HG02588 (cell line): Measurements from ENCODE around the gene NMNAT1.
"Not testable (repeated sequence)": the region's sequence is repeated elsewhere in the genome, so short reads cannot be mapped to it uniquely, and the experiment has no call there.

Source experiments
- ATAC-seq: cut with Tn5 transposase; IDR thresholded peaks from one replicate; pipeline ENCODE4 v1.9.1; 2021; ENCODE audit warnings: mild to moderate bottlenecking, moderate library complexity; ENCODE audit not compliant: unreplicated experiment

Gene NMNAT1

DNA sequence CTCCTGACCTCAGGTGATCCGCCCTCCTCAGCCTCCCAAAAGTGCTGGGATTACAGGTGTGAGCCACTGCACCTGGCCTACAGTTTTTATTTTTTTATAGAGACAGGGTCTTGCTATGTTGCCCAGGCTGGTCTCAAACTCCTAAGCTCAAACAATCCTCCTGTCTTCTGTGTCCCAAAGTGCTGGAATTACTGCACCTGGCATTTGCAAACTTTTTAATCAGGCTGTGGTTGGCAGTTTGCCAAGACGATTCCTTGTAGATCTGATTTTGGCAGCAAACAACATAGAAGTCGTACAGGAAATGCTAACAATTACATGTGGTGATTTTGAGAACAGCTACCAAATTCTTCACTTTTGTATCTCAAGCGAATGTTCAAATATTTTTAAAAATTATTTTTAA is 63.9 kb downstream of the NMNAT1 start:
- ATAC-seq: no peak

GRCh38 chr1:10014016-10014415 is 70.7 kb downstream of the NMNAT1 start:
- ATAC-seq: no peak

GRCh38 chr1:10019561-10019960 is 76.3 kb downstream of the NMNAT1 start:
- no peak for ATAC-seq

- ATAC-seq: no peak
These were observed 76.8 kb downstream of the NMNAT1 start for GRCh38 chr1:10020086-10020485.

DNA sequence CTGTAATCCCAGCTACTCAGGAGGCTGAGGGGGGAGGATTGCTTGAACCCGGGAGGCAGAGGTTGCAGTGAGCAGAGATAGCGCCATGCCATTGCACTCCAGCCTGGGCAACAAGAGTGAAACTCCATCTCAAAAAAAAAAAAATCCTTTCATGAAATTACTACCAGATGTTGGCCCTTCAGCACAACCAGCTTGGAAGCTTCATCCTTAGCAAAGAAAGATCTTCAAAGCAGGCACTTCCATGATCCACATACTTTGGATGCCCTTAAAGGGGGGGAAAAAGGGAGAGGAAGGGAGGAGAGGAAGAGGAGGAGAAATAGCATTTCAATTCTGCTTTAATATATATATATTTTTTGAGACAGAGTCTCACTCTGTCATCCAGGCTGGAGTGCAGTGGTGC is 77.4 kb downstream of the NMNAT1 start:
- ATAC-seq: not testable (repeated sequence)

DNA sequence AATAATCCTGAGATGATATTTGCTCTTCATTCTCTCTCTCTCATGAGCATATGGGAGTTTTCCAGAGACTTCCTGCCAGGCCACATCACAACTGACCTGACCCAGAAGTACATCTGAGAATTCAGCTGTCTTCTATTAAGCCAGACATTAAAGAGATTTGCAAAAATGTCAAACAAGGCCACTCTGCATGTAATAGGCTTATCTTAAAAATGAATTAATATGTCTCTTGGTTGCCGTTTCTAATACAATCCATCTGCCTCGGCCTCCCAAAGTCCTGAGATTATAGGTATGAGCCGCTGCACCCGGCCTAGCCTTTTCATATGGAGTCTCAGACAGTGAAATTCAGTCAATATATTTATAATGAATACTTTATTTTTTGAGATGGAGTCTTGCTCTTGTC is 78.7 kb downstream of the NMNAT1 start:
- not testable (repeated sequence) for ATAC-seq

DNA sequence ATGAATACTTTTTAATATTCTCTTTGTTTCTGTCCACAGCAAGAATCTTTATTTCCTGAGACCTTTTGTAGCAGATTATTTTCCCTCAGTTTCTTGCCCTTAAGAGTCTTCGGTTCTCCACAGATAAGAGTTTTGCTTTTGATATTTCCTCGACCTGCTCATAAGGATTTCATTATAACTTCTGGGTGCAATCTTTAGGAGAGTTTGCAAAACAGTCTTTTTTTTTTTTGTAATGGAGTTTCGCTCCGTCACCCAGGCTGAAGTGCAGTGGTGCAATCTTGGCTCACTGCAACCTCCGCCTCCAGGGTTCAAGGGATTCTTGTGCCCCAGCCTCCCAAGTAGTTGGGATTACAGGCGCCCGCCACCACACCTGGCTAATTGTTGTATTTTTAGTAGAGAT is 79.4 kb downstream of the NMNAT1 start:
- ATAC-seq: no peak

DNA sequence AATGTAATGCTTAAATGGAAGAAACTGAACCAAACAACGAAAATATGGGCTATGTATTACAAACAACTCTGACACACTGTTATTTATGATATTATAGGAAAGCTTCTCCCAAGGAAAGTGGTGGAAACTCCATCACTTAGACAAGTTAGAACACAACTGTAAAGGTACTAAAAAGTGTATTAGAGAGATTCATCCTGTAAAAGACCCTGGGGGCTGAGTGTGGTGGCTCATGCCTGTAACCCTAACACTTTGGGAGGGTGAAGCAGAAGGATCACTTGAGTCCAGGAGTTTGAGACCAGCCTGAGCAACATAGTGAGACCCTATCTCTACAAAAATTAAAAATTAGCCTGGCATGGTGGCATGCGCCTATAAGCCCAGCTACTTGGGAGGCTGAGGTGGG is 82.1 kb downstream of the NMNAT1 start:
- ATAC-seq: no peak

GRCh38 chr1:10027027-10027426 is 83.8 kb downstream of the NMNAT1 start:
- ATAC-seq: no peak

- not testable (repeated sequence) for ATAC-seq
These were observed 85.8 kb downstream of the NMNAT1 start for GRCh38 chr1:10028956-10029500.

DNA sequence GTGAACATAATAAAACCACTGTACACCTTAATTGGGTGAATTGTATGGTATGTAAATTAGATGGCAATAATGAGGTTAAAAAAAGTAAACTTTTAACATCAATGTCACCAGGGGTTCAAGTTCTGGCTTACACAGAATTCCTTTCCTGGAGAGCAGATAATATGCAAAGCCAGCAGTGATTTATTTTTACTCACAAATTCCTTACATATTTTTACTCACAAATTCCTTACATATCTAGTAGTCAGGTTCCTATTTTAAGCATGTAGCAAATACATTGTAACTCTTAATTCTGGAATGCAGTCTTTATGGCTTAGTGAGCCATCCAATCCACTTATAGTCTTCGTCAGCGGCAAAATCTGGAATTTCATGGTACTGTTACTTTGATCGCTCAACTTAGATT is 88.2 kb downstream of the NMNAT1 start:
- no peak for ATAC-seq

DNA sequence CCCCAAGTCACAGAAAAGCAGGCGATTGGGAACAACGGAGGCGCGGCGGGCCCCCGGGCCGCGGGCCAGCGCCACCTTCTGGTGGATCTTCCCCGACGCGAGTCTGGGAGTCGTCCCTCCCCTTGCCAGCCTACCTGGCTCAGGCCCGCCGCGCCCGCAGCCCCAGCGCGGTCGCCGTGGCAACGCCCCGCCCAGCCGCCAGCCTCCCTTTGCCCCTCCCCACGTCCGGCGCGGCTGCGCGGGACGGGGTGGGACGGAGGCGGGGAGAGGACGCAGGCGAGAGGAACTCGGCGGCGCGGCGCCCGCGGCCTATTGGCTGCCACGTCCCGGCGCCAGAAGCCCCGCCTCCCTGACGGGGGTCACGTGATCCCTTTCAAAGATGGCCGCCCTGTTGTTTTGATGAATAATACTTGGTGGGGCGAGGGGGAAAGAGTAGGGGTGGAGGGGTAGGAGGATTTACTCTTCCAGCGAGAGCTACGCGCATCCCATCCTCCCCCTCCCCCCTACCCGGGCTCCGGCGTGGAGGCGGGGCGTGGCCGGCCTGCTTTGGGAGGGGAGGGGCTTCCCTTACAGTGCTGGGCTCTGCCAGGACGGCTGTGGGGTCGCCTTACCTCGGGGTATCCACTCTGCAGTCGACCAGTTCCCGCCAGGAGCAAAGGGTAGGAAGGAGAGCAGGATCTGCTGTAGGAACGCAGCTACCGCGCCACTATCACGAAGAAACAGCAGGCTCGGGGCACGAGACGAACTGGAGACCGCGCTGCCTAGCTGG is 89.5 kb downstream of the NMNAT1 start, which contains the start of gene UBE4B:
TSS of gene UBE4B (plus strand) at position 369 of the 769 bp plus-strand sequence. CDS start 713 bp downstream, outside the sequence.
- ATAC-seq: peak; percentile 96

DNA sequence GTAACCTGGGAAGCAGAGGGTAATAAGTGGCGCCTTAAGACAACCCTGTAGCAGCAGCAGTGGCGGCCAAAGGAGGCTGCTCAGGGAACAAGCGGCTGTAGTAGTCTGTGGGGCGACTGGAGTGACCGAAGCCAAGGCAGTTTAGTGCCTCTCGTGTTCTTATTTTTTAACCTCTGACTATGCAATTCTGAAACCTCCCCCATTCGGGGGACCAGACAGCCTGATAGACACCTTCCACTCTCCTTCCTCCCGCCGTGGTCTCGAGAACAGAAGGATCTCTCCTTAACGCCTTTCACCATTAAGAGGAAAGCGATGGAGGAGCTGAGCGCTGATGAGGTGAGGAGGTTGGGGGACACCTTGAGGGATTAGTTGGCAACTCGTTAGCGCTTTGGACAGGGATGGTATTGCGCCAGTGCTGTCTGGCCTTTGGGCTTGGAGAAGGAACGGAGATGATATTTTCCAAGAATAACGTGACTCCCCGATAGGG is 90.1 kb downstream of the NMNAT1 start:
- peak; percentile 5 for ATAC-seq
